AG10803 (cell line): Measurements from ENCODE around the gene PPP1R3E.

Source experiments
- DNase-seq: peaks from one replicate; pipeline ENCODE4 v3.0.0; 2010; ENCODE audit warnings: low read depth
- H3K4me3 ChIP-seq: 2 replicates; pipeline ENCODE4 v1.5.1; 2011; ENCODE audit warnings: mild to moderate bottlenecking, low read length, control low read depth
- CTCF ChIP-seq: conservative IDR thresholded peaks from 2 replicates; pipeline ENCODE4 v1.5.1; 2011; ENCODE audit warnings: mild to moderate bottlenecking, low read length, control low read depth, inconsistent platforms

Gene PPP1R3E

DNA sequence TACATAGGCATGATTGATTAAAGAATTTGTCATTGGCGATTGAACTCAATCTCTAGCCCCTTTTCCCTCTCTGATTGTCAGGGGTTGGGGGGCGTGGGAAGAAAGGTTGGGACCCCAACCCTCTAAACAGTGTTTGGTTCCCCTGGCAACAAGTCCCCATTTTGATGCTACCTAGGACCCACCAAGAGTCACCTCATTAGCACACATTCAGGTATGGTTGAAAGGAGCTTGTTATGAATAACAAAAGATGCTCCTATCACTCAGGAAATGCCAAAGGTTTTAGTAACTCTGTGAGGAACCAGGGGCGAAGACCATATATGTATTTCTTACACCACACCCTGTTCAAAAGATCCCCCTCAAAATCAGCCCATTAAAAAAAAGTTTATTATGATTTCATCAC is 50.7 kb downstream of the PPP1R3E start:
- DNase-seq: no peak
- TF ChIP-seq CTCF: no peak
- no peak overlapping the region for H3K4me3 ChIP-seq

DNA sequence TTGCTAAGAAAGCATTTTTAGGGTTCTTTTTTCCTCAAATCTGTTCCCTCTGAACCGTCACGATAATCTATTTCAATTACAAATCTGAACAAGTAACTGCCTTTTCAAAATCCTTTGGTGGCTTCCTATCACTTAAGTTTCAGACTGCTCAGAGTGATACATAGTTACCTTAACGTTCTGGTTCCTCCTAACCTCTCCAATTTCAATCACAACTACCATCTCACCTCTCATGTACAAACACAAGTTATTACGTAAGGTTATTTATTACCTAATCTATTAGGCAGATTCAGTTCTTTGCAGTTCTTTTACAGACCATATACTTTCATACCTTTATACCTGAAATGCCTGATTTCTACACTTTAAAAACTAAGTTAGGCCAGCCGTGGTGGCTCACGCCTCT is 52.8 kb downstream of the PPP1R3E start:
- no peak for DNase-seq
- no peak for TF ChIP-seq CTCF
- H3K4me3 ChIP-seq: no peak overlapping the region

DNA sequence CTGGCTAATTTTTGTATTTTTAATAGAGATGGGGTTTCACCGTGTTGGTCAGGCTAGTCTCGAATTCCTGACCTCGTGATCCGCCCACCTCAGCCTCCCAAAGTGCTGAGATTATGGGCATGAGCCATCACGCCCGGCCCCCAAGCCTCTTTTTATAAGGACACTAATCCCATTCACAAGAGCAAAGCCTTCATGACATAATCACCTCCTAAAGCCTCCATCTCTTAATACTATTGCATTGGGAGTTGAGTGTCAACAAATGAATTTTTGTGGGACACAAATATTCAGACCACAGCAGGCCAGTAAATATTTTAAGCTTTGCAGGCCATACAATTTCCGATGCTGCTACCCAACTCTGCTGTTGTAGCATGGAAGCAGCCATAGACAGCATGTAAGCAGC is 54.1 kb downstream of the PPP1R3E start:
- H3K4me3 ChIP-seq: no peak overlapping the region
- TF ChIP-seq CTCF: no peak
- peak; percentile 12 for DNase-seq
